CD14-positive monocyte (primary cell): ENCODE measurements around the gene MAD2L1BP. TPM values are rescaled to one million over a fixed set of nuclear protein-coding genes. Genes with fewer than 3 reads are reported as not detected.
A peak's percentile ranks its signal among the peaks of the same experiment; 100 is the strongest.

Experiments used
- DNase-seq, 3 donors: peaks; one replicate each; pipeline ENCODE4 v3.0.0-alpha.2; 2011 to 2022
- H2AFZ ChIP-seq: 2 replicates; pipeline ENCODE4 v1.6.0; 2012; ENCODE audit warnings: mild to moderate bottlenecking, low read depth, low read length, inconsistent platforms; ENCODE audit not compliant: insufficient read depth, poor library complexity, severe bottlenecking
- H3K27ac ChIP-seq, 2 donors: 1 replicate in 1 of 2; 2 replicates in 1 of 2; pipeline ENCODE4 v1.5.1; 2012 to 2013; ENCODE audit warnings: low read length in 2 of 2, control low read depth in 1 of 2, inconsistent platforms in 1 of 2, low read depth in 1 of 2, mild to moderate bottlenecking in 1 of 2
- H3K27me3 ChIP-seq, 2 donors: one replicate each; pipeline versions ENCODE4 v1.6.0 to v1.6.1; 2011 to 2013; ENCODE audit warnings: low read length in 2 of 2; ENCODE audit not compliant: control insufficient read depth in 2 of 2, insufficient read depth in 2 of 2
- H3K36me3 ChIP-seq, 2 donors: replicated peaks in 1 of 2; 1 replicate in 1 of 2; 2 replicates in 1 of 2; pipeline versions ENCODE4 v1.5.1 to v1.6.1; 2012 to 2013; ENCODE audit warnings: low read length in 2 of 2, control low read depth in 1 of 2, inconsistent platforms in 1 of 2, mild to moderate bottlenecking in 1 of 2; ENCODE audit not compliant: insufficient read depth in 2 of 2, control insufficient read depth in 1 of 2
- H3K4me1 ChIP-seq, 2 donors: 1 replicate in 1 of 2; 2 replicates in 1 of 2; pipeline versions ENCODE4 v1.5.1 to v1.6.1; 2012 to 2013; ENCODE audit warnings: low read length in 2 of 2, control low read depth in 1 of 2, inconsistent platforms in 1 of 2, mild to moderate bottlenecking in 1 of 2, moderate library complexity in 1 of 2; ENCODE audit not compliant: insufficient read depth in 2 of 2, control insufficient read depth in 1 of 2
- H3K4me2 ChIP-seq: replicated peaks from 2 replicates; pipeline ENCODE3; 2012; ENCODE audit warnings: low read length, moderate library complexity, mild to moderate bottlenecking; ENCODE audit not compliant: poor library complexity, severe bottlenecking; ENCODE audit errors: extremely low read depth
- H3K4me3 ChIP-seq, 3 experiments: fragments of 200-600 bp in 1 of 3; sonication (generic) in 1 of 3; replicated peaks in 1 of 3; 1 replicate in 2 of 3; 2 replicates in 1 of 3; pipeline ENCODE4 v1.5.1; 2011 to 2013; ENCODE audit warnings: low read length in 3 of 3, mild to moderate bottlenecking in 3 of 3, control low read depth in 2 of 3, low read depth in 2 of 3, inconsistent platforms in 1 of 3, moderate library complexity in 1 of 3
- H3K79me2 ChIP-seq: 2 replicates; pipeline ENCODE4 v1.6.0; 2012; ENCODE audit warnings: mild to moderate bottlenecking, control low read depth, inconsistent platforms, low read length, moderate library complexity; ENCODE audit not compliant: insufficient read depth
- H3K9ac ChIP-seq: 2 replicates; pipeline ENCODE4 v1.6.0; 2017; ENCODE audit warnings: low read length, mild to moderate bottlenecking; ENCODE audit not compliant: insufficient read depth, poor library complexity, severe bottlenecking
- H3K9me3 ChIP-seq, 2 donors: replicated peaks in 1 of 2; 1 replicate in 1 of 2; 2 replicates in 1 of 2; pipeline versions ENCODE4 v1.5.1 to v1.6.1; 2012 to 2013; ENCODE audit warnings: low read length in 2 of 2, control low read depth in 1 of 2; ENCODE audit not compliant: control insufficient read depth in 1 of 2, insufficient read depth in 1 of 2
- H4K20me1 ChIP-seq: 2 replicates; pipeline ENCODE4 v1.6.0; 2012; ENCODE audit warnings: mild to moderate bottlenecking, low read length, control low read depth, moderate library complexity; ENCODE audit not compliant: insufficient read depth
- H3K27ac Mint-ChIP-seq, 7 donors: one replicate each; pipeline ENCODE4 v1.8.0; 2020; ENCODE audit warnings: mild to moderate bottlenecking in 7 of 7, mixed read lengths in 7 of 7, moderate library complexity in 6 of 7, inconsistent platforms in 2 of 7
- H3K27me3 Mint-ChIP-seq, 3 donors: one replicate each; pipeline ENCODE4 v1.8.0; 2021 to 2022; ENCODE audit warnings: low read depth in 3 of 3, mild to moderate bottlenecking in 3 of 3, mixed read lengths in 3 of 3, moderate library complexity in 3 of 3, inconsistent platforms in 1 of 3
- H3K36me3 Mint-ChIP-seq, 2 donors: one replicate each; pipeline ENCODE4 v1.8.0; 2020; ENCODE audit warnings: mixed read lengths in 2 of 2, inconsistent platforms in 1 of 2, mild to moderate bottlenecking in 1 of 2
- H3K4me1 Mint-ChIP-seq: one replicate; pipeline ENCODE4 v1.8.0; 2020; ENCODE audit warnings: mild to moderate bottlenecking, mixed read lengths
- H3K4me3 Mint-ChIP-seq, 2 donors: one replicate each; pipeline ENCODE4 v1.8.0; 2020; ENCODE audit warnings: mild to moderate bottlenecking in 2 of 2, mixed read lengths in 2 of 2, moderate library complexity in 1 of 2
- H3K9me3 Mint-ChIP-seq, 7 donors: one replicate each; pipeline ENCODE4 v1.8.0; 2020 to 2022; ENCODE audit warnings: mixed read lengths in 7 of 7, mild to moderate bottlenecking in 6 of 7, moderate library complexity in 6 of 7, inconsistent platforms in 2 of 7
- CTCF ChIP-seq: fragments of 200-600 bp; IDR thresholded peaks from one replicate; pipeline ENCODE4 v1.8.0; 2022; ENCODE audit warnings: antibody characterized with exemption, mild to moderate bottlenecking
- whole genome bisulfite sequencing: methylation state at CpG from one replicate; pipeline ENCODE4 v1.1.5; 2013; ENCODE audit warnings: missing lambda C conversion rate; ENCODE audit not compliant: insufficient coverage; 5-methylcytosine and 5-hydroxymethylcytosine counted together
- intact Hi-C, 2 donors: fragments of 100-400 bp; cut with micrococcal nuclease; formaldehyde crosslinking; loops; one replicate each; pipeline versions ENCODE4 v1.15.0 to v1.15.1; 2023
- polyA plus RNA-seq, 3 donors: library from polyadenylated mRNA; depleted of rRNA in 1 of 3; unstranded in 2 of 3; stranded (reverse) in 1 of 3; fragments of 300-500 nt in 2 of 3; fragments of >200 nt in 1 of 3; fragmentation: Illumina TruSeq in 2 of 3; gene quantifications; 1 replicate in 2 of 3; 2 replicates in 1 of 3; pipeline ENCODE4 v1.2.3, GENCODE V29; 2012 to 2021

Gene MAD2L1BP
- polyA plus RNA-seq, 3 donors = 17.3 to 33.5 (median 26.5) TPM

DNA sequence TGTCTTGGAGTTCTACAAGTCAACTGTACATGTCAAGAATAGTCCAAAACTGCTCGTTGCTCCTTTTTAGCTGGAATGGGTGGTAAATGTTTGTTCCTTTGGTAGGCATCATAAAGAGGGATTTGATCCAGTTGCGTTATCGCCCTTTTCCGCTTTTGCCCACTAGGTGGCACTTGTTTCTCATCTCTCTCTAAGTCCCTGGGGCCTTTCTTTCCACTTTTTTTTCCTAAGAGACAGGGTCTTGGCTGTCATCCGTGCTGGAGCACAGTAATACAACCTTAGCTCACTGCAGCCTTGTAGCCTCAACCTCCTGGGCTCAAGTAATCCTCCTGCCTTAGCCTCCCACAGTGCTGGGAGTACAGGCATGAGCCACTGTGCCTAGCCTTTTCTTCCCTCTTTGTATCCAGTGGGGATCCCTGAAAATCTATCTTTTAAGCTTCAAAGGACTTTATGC is 27.3 kb upstream of the MAD2L1BP start:
- Mint-ChIP-seq H3K27ac (peak overlapping the region; percentile 5 to 88 (median 31)), H3K27me3 (no peaks in the 10 kb centered on the region), H3K9me3 (no peaks in the 10 kb centered on the region), H3K4me3 (no peak overlapping the region), H3K36me3 (peaks cover 38 to 61% of the 10 kb centered on the region in 2 donors), H3K4me1 (peaks cover 12% of the 10 kb centered on the region)
- H3K9me3 ChIP-seq = no peaks in the 10 kb centered on the region
- no peak overlapping the region for H3K4me3 ChIP-seq
- no peak overlapping the region for H3K9ac ChIP-seq
- H3K79me2 ChIP-seq = no peaks in the 10 kb centered on the region
- no peak overlapping the region for H2AFZ ChIP-seq
- intact Hi-C loops = no loop called here
- no peak overlapping the region for H3K27ac ChIP-seq
- no peaks in the 10 kb centered on the region for H3K27me3 ChIP-seq
- WGBS = 0% methylated on average over 2 of the region's 5 CpGs
- peaks cover 30 to 67% of the 10 kb centered on the region in 2 donors for H3K36me3 ChIP-seq
- no peak overlapping the region for H3K4me2 ChIP-seq
- TF ChIP-seq CTCF = peak; percentile 94
- H4K20me1 ChIP-seq = no peaks in the 10 kb centered on the region
- peaks cover 10 to 11% of the 10 kb centered on the region in 2 donors for H3K4me1 ChIP-seq
- DNase-seq = peak; percentile 42 to 58 (median 57)

GRCh38 chr6:43608807-43609206 is 26.8 kb upstream of the MAD2L1BP start:
- no peaks in the 10 kb centered on the region for H3K9me3 ChIP-seq
- H3K4me1 Mint-ChIP-seq = peaks cover 12% of the 10 kb centered on the region
- no peak overlapping the region for H3K4me2 ChIP-seq
- peak overlapping the region in 1 of 2 donors; percentile 2 for H3K27ac ChIP-seq
- peak; percentile 25 to 42 (median 35) for DNase-seq
- WGBS = 60% methylated on average over 1 of the region's 1 CpG
- H3K27me3 Mint-ChIP-seq = no peaks in the 10 kb centered on the region
- H3K4me1 ChIP-seq = peaks cover 10 to 11% of the 10 kb centered on the region in 2 donors
- H3K9me3 Mint-ChIP-seq = no peaks in the 10 kb centered on the region
- peaks cover 41 to 61% of the 10 kb centered on the region in 2 donors for H3K36me3 Mint-ChIP-seq
- H3K9ac ChIP-seq = no peak overlapping the region
- peak overlapping the region in 6 of 7 donors; percentile 5 to 88 (median 42) for H3K27ac Mint-ChIP-seq
- H3K79me2 ChIP-seq = no peaks in the 10 kb centered on the region
- no peak overlapping the region for H3K4me3 Mint-ChIP-seq
- no peaks in the 10 kb centered on the region for H3K27me3 ChIP-seq
- H3K36me3 ChIP-seq = peaks cover 30 to 67% of the 10 kb centered on the region in 2 donors
- H4K20me1 ChIP-seq = no peaks in the 10 kb centered on the region
- TF ChIP-seq CTCF = no peak
- H2AFZ ChIP-seq = no peak overlapping the region
- H3K4me3 ChIP-seq = no peak overlapping the region
- intact Hi-C loops = no loop called here
